GM18868 (cell line): ENCODE results near the gene MED28.
"Not testable (repeated sequence)": the region's sequence is repeated elsewhere in the genome, so short reads cannot be mapped to it uniquely, and the experiment has no call there.

ENCODE experiments used
- ATAC-seq: cut with Tn5 transposase; IDR thresholded peaks from one replicate; pipeline ENCODE4 v1.9.1; 2021; ENCODE audit warnings: mild to moderate bottlenecking, moderate library complexity; ENCODE audit not compliant: unreplicated experiment

MED28 gene

GRCh38 chr4:17614416-17615299 is at the start of gene MED28:
MED28 (plus strand) TSS chr4:17614641; CDS start chr4:17614655, 14 bp downstream.
- ATAC-seq = peak; percentile 96

GRCh38 chr4:17565846-17566245 is 48.6 kb upstream of the MED28 start:
- ATAC-seq = no peak

- ATAC-seq = no peak
Measured at GRCh38 chr4:17567271-17567670, 47.2 kb upstream of the MED28 start.

- no peak for ATAC-seq
Measured at GRCh38 chr4:17574206-17574605, 40.2 kb upstream of the MED28 start.

- ATAC-seq = not testable (repeated sequence)
Measured at GRCh38 chr4:17575177-17575576, 39.3 kb upstream of the MED28 start.

GRCh38 chr4:17576932-17577664 is 37.3 kb upstream of the MED28 start, which contains the start of gene LAP3:
LAP3 (plus strand) TSS chr4:17577198; CDS start chr4:17577466, 268 bp downstream.
- peak; percentile 81 for ATAC-seq

GRCh38 chr4:17577665-17578481 is 36.6 kb upstream of the MED28 start:
- ATAC-seq = peak; percentile 7

GRCh38 chr4:17578482-17578891 is 36.0 kb upstream of the MED28 start:
- ATAC-seq = peak; percentile 31

GRCh38 chr4:17580969-17581368 is 33.5 kb upstream of the MED28 start:
- ATAC-seq = no peak

GRCh38 chr4:17583276-17583675 is 31.2 kb upstream of the MED28 start:
- ATAC-seq = no peak

- ATAC-seq = no peak
Measured at GRCh38 chr4:17583941-17584340, 30.5 kb upstream of the MED28 start.

GRCh38 chr4:17584521-17585213 is 29.8 kb upstream of the MED28 start:
- ATAC-seq = no peak

- ATAC-seq = no peak
Measured at GRCh38 chr4:17587094-17587822, 27.2 kb upstream of the MED28 start.

GRCh38 chr4:17589355-17589754 is 25.1 kb upstream of the MED28 start:
- no peak for ATAC-seq

GRCh38 chr4:17595471-17596005 is 18.9 kb upstream of the MED28 start:
- ATAC-seq = peak; percentile 91

GRCh38 chr4:17597517-17597916 is 16.9 kb upstream of the MED28 start:
- ATAC-seq = no peak

GRCh38 chr4:17599826-17600225 is 14.6 kb upstream of the MED28 start:
- no peak for ATAC-seq

GRCh38 chr4:17605236-17605635 is 9.2 kb upstream of the MED28 start:
- ATAC-seq = no peak

GRCh38 chr4:17613761-17614415 is 553 bp upstream of the MED28 start:
- peak; percentile 52 for ATAC-seq
